ENCODE data around the gene HASPIN. TPM values are rescaled to one million over a fixed set of nuclear protein-coding genes. Genes with fewer than 3 reads are reported as not detected.
A peak's percentile ranks its signal among the peaks of the same experiment; 100 is the strongest.

The HASPIN gene
- total and polyA plus RNA-seq, 2 experiments from 2014 or later: 6.1 to 35.1 TPM

- Mint-ChIP-seq H3K27ac (no peak overlapping the region), H3K4me1 (peaks cover 10% of the 10 kb centered on the region), H3K9me3 (peaks cover 6% of the 10 kb centered on the region; the same call in 1 of the 3 replicates), H3K36me3 (ENCODE audit: low read depth) (no peaks in the 10 kb centered on the region), H3K4me3 (no peak overlapping the region), H3K27me3 (ENCODE audit: insufficient read depth, low read depth, poor library complexity) (peaks cover 27% of the 10 kb centered on the region)
- Histone ChIP-seq H3K4me3 (no peak overlapping the region), H3K4me1 (ENCODE audit: insufficient read depth) (peaks cover 16% of the 10 kb centered on the region; the same call in 1 of the 2 replicates), H2AFZ (no peak overlapping the region), H3K27me3 (ENCODE audit: insufficient read depth) (peaks cover 25% of the 10 kb centered on the region), H3K27ac (ENCODE audit: low read depth) (no peak overlapping the region), H4K20me1 (replicated peaks; ENCODE audit: insufficient read depth) (no peaks in the 10 kb centered on the region), H3K36me3 (ENCODE audit: insufficient read depth) (no peaks in the 10 kb centered on the region), H3K79me2 (replicated peaks; ENCODE audit: insufficient read depth) (no peaks in the 10 kb centered on the region), H3F3A (replicated peaks; ENCODE audit: low read depth) (0 out of 2 replicates have a peak, but pooled peaks cover 7% of the 10 kb centered on the region), H3K4me2 (no peak overlapping the region), H3K9me2 (ENCODE audit: insufficient read depth) (no peaks in the 10 kb centered on the region)
- ATAC-seq: no peak
- DNase-seq (ENCODE audit: low spot score): no peak
- TF ChIP-seq ZNF331 (CRISPR knock-in tag; IDR thresholded peaks at IDR 0.05; ENCODE audit: low read depth): no peak
- TF ChIP-seq NANOG (IDR thresholded peaks at IDR 0.05; ENCODE audit: borderline replicate concordance): no peak
Observed at GRCh38 chr17:3693829-3694231, 29.9 kb upstream of the HASPIN start.

GRCh38 chr17:3695129-3695722, 28.5 kb upstream of the HASPIN start:
- H3K4me1 Mint-ChIP-seq: peaks cover 7% of the 10 kb centered on the region; the same call in 2 of the 3 replicates
- peaks cover 25% of the 10 kb centered on the region for H3K27me3 ChIP-seq (ENCODE audit: insufficient read depth)

More at GRCh38 chr17:3695129-3695722, 28.5 kb upstream of the HASPIN start:
- Histone ChIP-seq H3K4me1 (ENCODE audit: insufficient read depth) (peaks cover 16% of the 10 kb centered on the region; the same call in 1 of the 2 replicates), H3K36me3 (ENCODE audit: insufficient read depth) (no peaks in the 10 kb centered on the region), H2AFZ (peak overlapping the region; percentile 93), H3K9me2 (ENCODE audit: insufficient read depth) (no peaks in the 10 kb centered on the region), H3K4me3 (peak overlapping the region; percentile 72), H4K20me1 (replicated peaks; ENCODE audit: insufficient read depth) (no peaks in the 10 kb centered on the region), H3K79me2 (replicated peaks; ENCODE audit: insufficient read depth) (no peaks in the 10 kb centered on the region), H3K27ac (ENCODE audit: low read depth) (no peak overlapping the region), H3K4me2 (peak overlapping the region; percentile 91), H3F3A (replicated peaks; ENCODE audit: low read depth) (0 out of 2 replicates have a peak, but pooled peaks cover 7% of the 10 kb centered on the region)
- Mint-ChIP-seq H3K9me3 (peaks cover 6% of the 10 kb centered on the region; the same call in 1 of the 3 replicates), H3K27me3 (ENCODE audit: insufficient read depth, low read depth, poor library complexity) (peaks cover 31% of the 10 kb centered on the region), H3K4me3 (peak overlapping the region; percentile 72), H3K27ac (no peak overlapping the region), H3K36me3 (ENCODE audit: low read depth) (no peaks in the 10 kb centered on the region)
- ATAC-seq (no peak; the same call in 2 of the 3 replicates), DNase-seq (ENCODE audit: low spot score) (no peak)
- TF ChIP-seq ZNF114 (CRISPR knock-in tag; IDR thresholded peaks at IDR 0.05) (no peak), POLR2AphosphoS5 (IDR thresholded peaks at IDR 0.05; ENCODE audit: low read depth) (no peak), ZNF462 (CRISPR knock-in tag; IDR thresholded peaks at IDR 0.05) (no peak), EZH2phosphoT487 (IDR thresholded peaks at IDR 0.05; ENCODE audit: unreplicated experiment) (no peak), ZNF331 (CRISPR knock-in tag; IDR thresholded peaks at IDR 0.05; ENCODE audit: low read depth) (no peak), ETS1 (IDR thresholded peaks at IDR 0.05) (no peak), STAT1 (IDR thresholded peaks at IDR 0.05; ENCODE audit: unreplicated experiment) (no peak), EZH2 (IDR thresholded peaks at IDR 0.05; ENCODE audit: low read depth, unreplicated experiment) (no peak), JUNB (IDR thresholded peaks at IDR 0.05; ENCODE audit: unreplicated experiment) (no peak)

All from GM23338 (cell line).